IMR-90 (cell line): ENCODE measurements around the gene PRKN. TPM values are rescaled to one million over a fixed set of nuclear protein-coding genes. Genes with fewer than 3 reads are reported as not detected.

ENCODE experiments used
- ATAC-seq: fragments of 200-7000 bp; cut with Tn5 transposase; 2 replicates; pipeline ENCODE4 v1.9.1; 2020; ENCODE audit warnings: low read depth, mild to moderate bottlenecking, moderate library complexity
- BruUV-seq: library from RNA; stranded (reverse); fragments of 400-500 nt; replicated peaks from 2 replicates; lab custom pipeline; 2021; lab: Mats Ljungman, UMichigan
- CTCF ChIA-PET: fragments of 300-600 bp; formaldehyde crosslinking; extraction: SDS; loops from one replicate; lab custom pipeline; 2021; ENCODE audit warnings: antibody characterized with exemption; lab: Yijun Ruan, JAX
- POLR2A ChIA-PET: fragments of 300-600 bp; sonication (Branson Sonifier 250); formaldehyde crosslinking; loops from one replicate; lab custom pipeline; 2022; ENCODE audit warnings: antibody characterized with exemption; ENCODE audit not compliant: unreplicated experiment; lab: Charles Lee
- DNase-seq: peaks from one replicate; pipeline ENCODE4 v3.0.0; 2013
- H2AFZ ChIP-seq: replicated peaks from 2 replicates; pipeline ENCODE3; 2013; ENCODE audit warnings: low read length, mild to moderate bottlenecking; ENCODE audit not compliant: poor library complexity
- H2AK5ac ChIP-seq: 2 replicates; pipeline ENCODE4 v1.6.1; 2013; ENCODE audit warnings: low read depth, low read length, inconsistent platforms
- H2AK9ac ChIP-seq: replicated peaks from 2 replicates; pipeline ENCODE3; 2013; ENCODE audit warnings: mild to moderate bottlenecking, low read depth, low read length, moderate library complexity; ENCODE audit not compliant: poor library complexity
- H2BK120ac ChIP-seq: 2 replicates; pipeline ENCODE4 v1.6.1; 2013; ENCODE audit warnings: low read depth, low read length, inconsistent platforms
- H2BK15ac ChIP-seq: 3 replicates; pipeline ENCODE4 v1.6.1; 2013; ENCODE audit warnings: low read depth, low read length, inconsistent platforms
- H2BK20ac ChIP-seq: 2 replicates; pipeline ENCODE4 v1.6.1; 2013; ENCODE audit warnings: low read depth, mild to moderate bottlenecking, inconsistent platforms, low read length, moderate library complexity
- H2BK5ac ChIP-seq: 2 replicates; pipeline ENCODE4 v1.6.1; 2013; ENCODE audit warnings: mild to moderate bottlenecking, low read depth, low read length, inconsistent platforms; ENCODE audit not compliant: poor library complexity, severe bottlenecking
- H3K14ac ChIP-seq: replicated peaks from 2 replicates; pipeline ENCODE4 v1.6.1; 2013; ENCODE audit warnings: low read depth, low read length, inconsistent platforms
- H3K18ac ChIP-seq: 2 replicates; pipeline ENCODE4 v1.6.1; 2013; ENCODE audit warnings: low read depth, low read length, control low read depth
- H3K23ac ChIP-seq: 2 replicates; pipeline ENCODE4 v1.6.1; 2013; ENCODE audit warnings: low read depth, low read length, inconsistent platforms
- H3K27ac ChIP-seq: 2 replicates; pipeline ENCODE4 v1.5.1; 2013; ENCODE audit warnings: mild to moderate bottlenecking, control low read depth, low read length; ENCODE audit not compliant: insufficient read depth
- H3K27me3 ChIP-seq: 2 replicates; pipeline ENCODE4 v1.6.1; 2013; ENCODE audit warnings: low read length; ENCODE audit not compliant: control insufficient read depth, insufficient read depth
- H3K36me3 ChIP-seq: 2 replicates; pipeline ENCODE4 v1.6.1; 2013; ENCODE audit warnings: low read length, mixed read lengths; ENCODE audit not compliant: control insufficient read depth, insufficient read depth
- H3K4ac ChIP-seq: 2 replicates; pipeline ENCODE4 v1.6.1; 2013; ENCODE audit warnings: low read depth, low read length, inconsistent platforms
- H3K4me1 ChIP-seq: 2 replicates; pipeline ENCODE4 v1.6.1; 2013; ENCODE audit warnings: low read length, mixed read lengths; ENCODE audit not compliant: control insufficient read depth, insufficient read depth
- H3K4me2 ChIP-seq: 2 replicates; pipeline ENCODE4 v1.6.1; 2013; ENCODE audit warnings: low read depth, mild to moderate bottlenecking, control low read depth, low read length, moderate library complexity
- H3K4me3 ChIP-seq: 2 replicates; pipeline ENCODE4 v1.5.1; 2013; ENCODE audit warnings: low read depth, mild to moderate bottlenecking, control low read depth, low read length, moderate library complexity; ENCODE audit not compliant: insufficient read depth
- H3K56ac ChIP-seq: 2 replicates; pipeline ENCODE4 v1.6.1; 2013; ENCODE audit warnings: low read length, inconsistent platforms; ENCODE audit not compliant: insufficient read depth; ENCODE audit errors: extremely low read depth
- H3K79me1 ChIP-seq, 2 experiments: 2 replicates each; pipeline ENCODE4 v1.6.1; 2013; ENCODE audit warnings: low read length in 2 of 2, inconsistent platforms in 1 of 2, low read depth in 1 of 2
- H3K9ac ChIP-seq: 2 replicates; pipeline ENCODE4 v1.6.1; 2013; ENCODE audit warnings: low read depth, low read length, control low read depth
- H3K9me1 ChIP-seq: 2 replicates; pipeline ENCODE4 v1.6.1; 2013; ENCODE audit warnings: low read length, inconsistent platforms; ENCODE audit not compliant: insufficient read depth
- H3K9me3 ChIP-seq: 2 replicates; pipeline ENCODE4 v1.6.1; 2013; ENCODE audit warnings: low read length; ENCODE audit not compliant: control insufficient read depth, insufficient read depth
- H4K20me1 ChIP-seq: 2 replicates; pipeline ENCODE4 v1.6.1; 2013; ENCODE audit warnings: low read length, inconsistent platforms; ENCODE audit not compliant: insufficient read depth
- H4K5ac ChIP-seq: 2 replicates; pipeline ENCODE4 v1.6.1; 2013; ENCODE audit warnings: mild to moderate bottlenecking, low read depth, low read length, control low read depth
- H4K8ac ChIP-seq, 2 experiments: 2 replicates each; pipeline ENCODE4 v1.6.1; 2013; ENCODE audit warnings: low read depth in 2 of 2, low read length in 2 of 2, control low read depth in 1 of 2, inconsistent platforms in 1 of 2
- H4K91ac ChIP-seq: 2 replicates; pipeline ENCODE4 v1.6.1; 2013; ENCODE audit warnings: low read depth, low read length, inconsistent platforms; ENCODE audit not compliant: insufficient read depth
- CEBPB ChIP-seq: IDR thresholded peaks from 2 replicates; pipeline ENCODE4 v1.6.1; 2012; ENCODE audit warnings: low read depth, low read length, improper control_type of control experiment
- FOS ChIP-seq: fragments of 150-350 bp; IDR thresholded peaks from 2 replicates; pipeline ENCODE4 v1.6.1; 2016; ENCODE audit warnings: low read depth, low read length
- POLR2A ChIP-seq: IDR thresholded peaks from 2 replicates; pipeline ENCODE4 v1.6.1; 2012; ENCODE audit warnings: mild to moderate bottlenecking, low read depth, low read length
- RAD21 ChIP-seq: IDR thresholded peaks from 2 replicates; pipeline ENCODE4 v1.6.1; 2012; ENCODE audit warnings: low read length, improper control_type of control experiment
- RCOR1 ChIP-seq: IDR thresholded peaks from 2 replicates; pipeline ENCODE4 v1.6.1; 2012; ENCODE audit warnings: mild to moderate bottlenecking, low read length, improper control_type of control experiment; ENCODE audit not compliant: insufficient replicate concordance
- WGBS, 2 experiments: methylation state at CpG; one replicate each; pipeline versions ENCODE4 v1.1.5 to v1.1.7; 2013; ENCODE audit warnings: missing lambda C conversion rate in 2 of 2; ENCODE audit not compliant: insufficient read length in 1 of 2; ENCODE audit errors: extremely low coverage in 2 of 2; 5-methylcytosine and 5-hydroxymethylcytosine counted together
- dilution Hi-C: fragments of 300-500 bp; cut with HindIII; formaldehyde crosslinking; loops from one replicate; pipeline ENCODE4 v1.14.3; 2018; ENCODE audit warnings: low sequenced_read_pairs; ENCODE audit not compliant: unreplicated experiment
- in situ Hi-C: fragments of 300-500 bp; cut with MboI; formaldehyde crosslinking; loops from 3 replicates; pipeline ENCODE4 v1.14.3; 2019; ENCODE audit warnings: low sequenced_read_pairs, inconsistent platforms, mixed read lengths
- intact Hi-C: fragments of 100-400 bp; cut with micrococcal nuclease; formaldehyde crosslinking; loops from 2 replicates; pipeline ENCODE4 v1.10.0; 2022
- polyA plus RNA-seq, 3 experiments: library from polyadenylated mRNA; depleted of rRNA; stranded (reverse); fragments of >200 nt; gene quantifications; 2 replicates each; pipeline ENCODE4 v1.2.3, GENCODE V29; 2012; ENCODE audit warnings: low replicate concordance in 1 of 3
- total RNA-seq: library from RNA; depleted of rRNA; stranded (reverse); fragments of >200 nt; gene quantifications from 2 replicates; pipeline ENCODE4 v1.2.3, GENCODE V29; 2012

PRKN gene
- total and polyA plus RNA-seq, 2 of the 4 experiments (the other 2 are of a cell fraction), result 0.15 to 0.18 TPM

DNA sequence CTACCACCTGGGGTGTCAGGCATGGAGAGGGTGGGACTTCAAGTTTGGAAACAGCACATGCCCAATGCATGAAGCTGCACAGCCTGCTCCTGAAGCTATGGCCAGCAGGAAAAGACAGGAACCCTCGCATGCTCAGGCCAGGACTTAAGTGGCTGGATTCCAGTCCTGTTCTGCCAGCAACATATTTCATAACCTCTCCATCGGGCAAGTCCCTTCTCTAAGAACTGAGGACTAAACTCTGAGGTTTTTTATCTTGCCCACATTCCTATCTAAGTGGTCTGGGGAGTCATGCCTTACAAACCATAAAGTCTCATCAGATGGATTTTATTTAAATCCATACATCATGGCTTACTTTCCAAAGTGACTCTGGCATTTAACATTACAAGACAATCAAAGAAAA, 1426.2 kb downstream of the PRKN start:
- Histone ChIP-seq H3K4ac (no peak overlapping the region), H3K9me1 (no peaks in the 10 kb centered on the region), H2AK9ac (no peak overlapping the region), H4K8ac (no peak overlapping the region), H4K5ac (no peak overlapping the region), H4K91ac (no peak overlapping the region), H3K56ac (no peak overlapping the region), H2BK20ac (no peak overlapping the region), H3K14ac (no peak overlapping the region), H3K23ac (no peak overlapping the region), H3K4me2 (no peak overlapping the region), H2BK15ac (no peak overlapping the region), H2BK5ac (no peak overlapping the region), H2AK5ac (no peak overlapping the region), H2AFZ (no peak overlapping the region), H3K9ac (no peak overlapping the region), H3K27ac (no peak overlapping the region), H3K4me3 (no peak overlapping the region), H3K18ac (no peak overlapping the region), H3K79me1 (no peaks in the 10 kb centered on the region), H3K27me3 (no peaks in the 10 kb centered on the region), H3K4me1 (peaks cover 4% of the 10 kb centered on the region), H3K9me3 (no peaks in the 10 kb centered on the region), H3K36me3 (no peaks in the 10 kb centered on the region), H4K20me1 (no peaks in the 10 kb centered on the region), H2BK120ac (no peak overlapping the region)
- in situ Hi-C loops (no loop called here), dilution Hi-C loops (no loop called here), intact Hi-C loops (no loop called here)
- peak; percentile 63 for DNase-seq
- ATAC-seq, result peak; percentile 72
- ChIA-PET POLR2A (no interaction called here), CTCF (interaction anchor here (0.6 kb wide), 2 partner anchors 77 to 801 kb away, joined by 3 to 8 read pairs; no protein-coding TSS in a partner anchor)
- no TSS peak for BruUV-seq
- no peak for TF ChIP-seq RCOR1
- peak; percentile 35; the same call in 1 of the 2 replicates for TF ChIP-seq CEBPB
- TF ChIP-seq FOS, result no peak
- no peak for TF ChIP-seq RAD21
- TF ChIP-seq POLR2A, result no peak
- WGBS, 2 experiments, result no CpG with 5 or more reads among the region's 2 CpGs
